H9 (cell line): ENCODE measurements around the gene TTYH1. TPM values are rescaled to one million over a fixed set of nuclear protein-coding genes. Genes with fewer than 3 reads are reported as not detected.

Experiments used
- DNase-seq: peaks from one replicate; pipeline ENCODE4 v3.0.0-alpha.2; 2017
- H2AFZ ChIP-seq: one replicate; pipeline ENCODE4 v1.6.1; 2013; ENCODE audit warnings: mild to moderate bottlenecking, low read length, control low read depth, moderate library complexity
- H2AK5ac ChIP-seq: 2 replicates; pipeline ENCODE4 v1.6.1; 2013; ENCODE audit warnings: low read length, control low read depth, mixed read lengths; ENCODE audit not compliant: insufficient read length
- H2BK120ac ChIP-seq: one replicate; pipeline ENCODE4 v1.6.1; 2013; ENCODE audit warnings: low read depth, mild to moderate bottlenecking, low read length, control low read depth, inconsistent platforms; ENCODE audit not compliant: poor library complexity, severe bottlenecking
- H2BK12ac ChIP-seq: 2 replicates; pipeline ENCODE4 v1.6.1; 2013; ENCODE audit warnings: low read length, control low read depth, mixed read lengths, low read depth; ENCODE audit not compliant: insufficient read length
- H2BK15ac ChIP-seq: 2 replicates; pipeline ENCODE4 v1.6.1; 2013; ENCODE audit warnings: low read depth, low read length, control low read depth
- H2BK20ac ChIP-seq: one replicate; pipeline ENCODE4 v1.6.1; 2013; ENCODE audit warnings: low read depth, mild to moderate bottlenecking, low read length, control low read depth, inconsistent platforms; ENCODE audit not compliant: poor library complexity, severe bottlenecking
- H2BK5ac ChIP-seq: 2 replicates; pipeline ENCODE4 v1.6.1; 2013; ENCODE audit warnings: low read length, control low read depth, mixed read lengths; ENCODE audit not compliant: insufficient read length
- H3K14ac ChIP-seq: 2 replicates; pipeline ENCODE4 v1.6.1; 2013; ENCODE audit warnings: low read length, control low read depth; ENCODE audit not compliant: insufficient read depth
- H3K18ac ChIP-seq: 2 replicates; pipeline ENCODE4 v1.6.1; 2013; ENCODE audit warnings: low read depth, mild to moderate bottlenecking, mixed read lengths, low read length, control low read depth; ENCODE audit not compliant: insufficient read length
- H3K23ac ChIP-seq: 2 replicates; pipeline ENCODE4 v1.6.1; 2013; ENCODE audit warnings: low read length, control low read depth, mixed read lengths, low read depth; ENCODE audit not compliant: insufficient read length
- H3K23me2 ChIP-seq: 2 replicates; pipeline ENCODE4 v1.6.1; 2013; ENCODE audit warnings: low read depth, mild to moderate bottlenecking, mixed read lengths, low read length, control low read depth; ENCODE audit not compliant: insufficient read length, poor library complexity, severe bottlenecking
- H3K27ac ChIP-seq: 2 replicates; pipeline ENCODE4 v1.5.1; 2013; ENCODE audit warnings: low read length, control low read depth, mixed read lengths, low read depth; ENCODE audit not compliant: insufficient read length
- H3K27me3 ChIP-seq: 2 replicates; pipeline ENCODE4 v1.6.1; 2013; ENCODE audit warnings: low read length, control low read depth, inconsistent platforms; ENCODE audit not compliant: insufficient read depth
- H3K4ac ChIP-seq: 2 replicates; pipeline ENCODE4 v1.6.1; 2013; ENCODE audit warnings: low read depth, mild to moderate bottlenecking, control low read depth, inconsistent platforms, low read length, moderate library complexity
- H3K4me1 ChIP-seq: 2 replicates; pipeline ENCODE4 v1.6.1; 2013; ENCODE audit warnings: low read length, control low read depth, inconsistent platforms; ENCODE audit not compliant: insufficient read depth
- H3K4me2 ChIP-seq: 2 replicates; pipeline ENCODE4 v1.6.1; 2013; ENCODE audit warnings: low read length, control low read depth, mixed read lengths; ENCODE audit not compliant: insufficient read length, insufficient read depth
- H3K56ac ChIP-seq: 2 replicates; pipeline ENCODE4 v1.6.1; 2013; ENCODE audit warnings: low read depth, mild to moderate bottlenecking, mixed read lengths, low read length, control low read depth; ENCODE audit not compliant: insufficient read length
- H3K79me1 ChIP-seq: 2 replicates; pipeline ENCODE4 v1.6.1; 2013; ENCODE audit warnings: low read depth, mild to moderate bottlenecking, moderate library complexity, low read length, control low read depth, inconsistent platforms; ENCODE audit not compliant: insufficient read depth, poor library complexity, severe bottlenecking
- H3K79me2 ChIP-seq: 2 replicates; pipeline ENCODE4 v1.6.1; 2013; ENCODE audit warnings: low read length, control low read depth, inconsistent platforms; ENCODE audit not compliant: insufficient read depth
- H3K9ac ChIP-seq: 2 replicates; pipeline ENCODE4 v1.6.1; 2013; ENCODE audit warnings: low read length, control low read depth, mixed read lengths; ENCODE audit not compliant: insufficient read length; ENCODE audit errors: extremely low read depth
- H3K9me3 ChIP-seq: one replicate; pipeline ENCODE4 v1.6.1; 2013; ENCODE audit warnings: low read depth, low read length, inconsistent platforms; ENCODE audit not compliant: control insufficient read depth
- H3T11ph ChIP-seq: one replicate; pipeline ENCODE4 v1.6.1; 2013; ENCODE audit warnings: mild to moderate bottlenecking, low read length, control low read depth, inconsistent platforms
- H4K20me1 ChIP-seq: one replicate; pipeline ENCODE4 v1.6.1; 2013; ENCODE audit not compliant: control insufficient read depth, insufficient read length, insufficient read depth
- H4K5ac ChIP-seq: 2 replicates; pipeline ENCODE4 v1.6.1; 2013; ENCODE audit warnings: low read depth, mild to moderate bottlenecking, mixed read lengths, low read length, control low read depth; ENCODE audit not compliant: insufficient read length
- H4K8ac ChIP-seq: replicated peaks from 2 replicates; pipeline ENCODE4 v1.6.1; 2013; ENCODE audit warnings: low read length, control low read depth, mixed read lengths, low read depth; ENCODE audit not compliant: insufficient read length
- H4K91ac ChIP-seq: 2 replicates; pipeline ENCODE4 v1.6.1; 2013; ENCODE audit warnings: low read depth, mild to moderate bottlenecking, moderate library complexity, mixed read lengths, low read length, control low read depth; ENCODE audit not compliant: insufficient read length
- H3K27ac Mint-ChIP-seq, 3 experiments: 2 replicates in 2 of 3; 3 replicates in 1 of 3; pipeline ENCODE4 v1.8.0; 2020 to 2021; ENCODE audit warnings: mixed read lengths in 3 of 3, mild to moderate bottlenecking in 1 of 3, moderate library complexity in 1 of 3
- H3K27me3 Mint-ChIP-seq: 2 replicates; pipeline ENCODE4 v1.8.0; 2021; ENCODE audit warnings: low read depth, mild to moderate bottlenecking, moderate library complexity, mixed read lengths
- H3K36me3 Mint-ChIP-seq, 3 experiments: 2 replicates in 2 of 3; 3 replicates in 1 of 3; pipeline ENCODE4 v1.8.0; 2020 to 2021; ENCODE audit warnings: low read depth in 3 of 3, mixed read lengths in 3 of 3; ENCODE audit not compliant: insufficient read depth in 1 of 3
- H3K4me1 Mint-ChIP-seq, 2 experiments: 2 replicates each; pipeline ENCODE4 v1.8.0; 2020; ENCODE audit warnings: mixed read lengths in 2 of 2
- H3K4me3 Mint-ChIP-seq, 2 experiments: 2 replicates in 1 of 2; 3 replicates in 1 of 2; pipeline ENCODE4 v1.8.0; 2020 to 2021; ENCODE audit warnings: mild to moderate bottlenecking in 2 of 2, mixed read lengths in 2 of 2, moderate library complexity in 1 of 2
- H3K9me3 Mint-ChIP-seq, 2 experiments: 2 replicates in 1 of 2; 3 replicates in 1 of 2; pipeline ENCODE4 v1.8.0; 2020; ENCODE audit warnings: mild to moderate bottlenecking in 2 of 2, mixed read lengths in 2 of 2, moderate library complexity in 1 of 2
- CTCF ChIP-seq: fragments of 200-600 bp; sonication (generic); conservative IDR thresholded peaks from 3 replicates; pipeline ENCODE4 v1.8.0; 2021; ENCODE audit warnings: antibody characterized with exemption, mild to moderate bottlenecking
- WGBS: extraction: QIAGEN DNeasy Blood & Tissue Kit; methylation state at CpG from one replicate; pipeline ENCODE4 v1.1.7; 2013; ENCODE audit warnings: missing lambda C conversion rate, low lambda C conversion rate, mixed read lengths; ENCODE audit not compliant: insufficient read length; ENCODE audit errors: extremely low coverage; 5-methylcytosine and 5-hydroxymethylcytosine counted together
- total RNA-seq: library from RNA; stranded (reverse); gene quantifications from 2 replicates; pipeline ENCODE4 v1.2.1, GENCODE V29; 2021

Gene TTYH1
- total RNA-seq, 1 experiment from 2014 or later, result 47.1 TPM

- TF ChIP-seq CTCF, result no peak
- Histone ChIP-seq H3K9me3 (no peaks in the 10 kb centered on the region), H2AFZ (no peak overlapping the region), H3T11ph (no peak overlapping the region), H3K56ac (no peak overlapping the region), H2BK20ac (no peak overlapping the region), H3K23ac (no peak overlapping the region), H2BK5ac (no peak overlapping the region), H4K5ac (no peak overlapping the region), H2BK12ac (no peak overlapping the region), H2BK120ac (no peak overlapping the region), H3K18ac (no peak overlapping the region), H3K4me1 (no peaks in the 10 kb centered on the region), H3K14ac (no peak overlapping the region), H4K20me1 (no peaks in the 10 kb centered on the region), H3K9ac (no peak overlapping the region), H3K79me1 (no peaks in the 10 kb centered on the region), H3K27me3 (no peaks in the 10 kb centered on the region), H2BK15ac (no peak overlapping the region), H3K23me2 (no peaks in the 10 kb centered on the region), H3K4ac (no peak overlapping the region), H3K79me2 (no peaks in the 10 kb centered on the region), H3K4me2 (no peak overlapping the region), H3K27ac (no peak overlapping the region), H4K91ac (no peak overlapping the region), H2AK5ac (no peak overlapping the region), H4K8ac (no peak overlapping the region)
- no peak overlapping the region; a peak in 2 of 5 replicates for H3K4me3 Mint-ChIP-seq
- DNase-seq, result no peak
- peaks cover 0 to under 1% (median under 1%) of the 10 kb centered on the region in 3 experiments; a peak in 3 of 7 replicates for H3K36me3 Mint-ChIP-seq
- no CpG with 5 or more reads among the region's 8 CpGs for WGBS
- peaks cover 12 to 16% of the 10 kb centered on the region in 2 experiments for H3K4me1 Mint-ChIP-seq
- peaks cover 9 to 78% of the 10 kb centered on the region in 2 experiments for H3K9me3 Mint-ChIP-seq
- peak overlapping the region in 1 of 3 experiments; percentile 68; a peak in 1 of 7 replicates for H3K27ac Mint-ChIP-seq
- peaks cover 58% of the 10 kb centered on the region for H3K27me3 Mint-ChIP-seq
These were observed 12.2 kb upstream of the TTYH1 start for GRCh38 chr19:54403054-54403453.
